ENCODE results near the gene ITGB1BP1. TPM values are rescaled to one million over a fixed set of nuclear protein-coding genes. Genes with fewer than 3 reads are reported as not detected.
A peak's percentile ranks its signal among the peaks of the same experiment; 100 is the strongest.

The ITGB1BP1 gene
- total and polyA plus RNA-seq, 2 of the 13 experiments (the other 11 are each of a cell fraction or from before 2014, with no cell fraction given) = 106 to 108 TPM

DNA sequence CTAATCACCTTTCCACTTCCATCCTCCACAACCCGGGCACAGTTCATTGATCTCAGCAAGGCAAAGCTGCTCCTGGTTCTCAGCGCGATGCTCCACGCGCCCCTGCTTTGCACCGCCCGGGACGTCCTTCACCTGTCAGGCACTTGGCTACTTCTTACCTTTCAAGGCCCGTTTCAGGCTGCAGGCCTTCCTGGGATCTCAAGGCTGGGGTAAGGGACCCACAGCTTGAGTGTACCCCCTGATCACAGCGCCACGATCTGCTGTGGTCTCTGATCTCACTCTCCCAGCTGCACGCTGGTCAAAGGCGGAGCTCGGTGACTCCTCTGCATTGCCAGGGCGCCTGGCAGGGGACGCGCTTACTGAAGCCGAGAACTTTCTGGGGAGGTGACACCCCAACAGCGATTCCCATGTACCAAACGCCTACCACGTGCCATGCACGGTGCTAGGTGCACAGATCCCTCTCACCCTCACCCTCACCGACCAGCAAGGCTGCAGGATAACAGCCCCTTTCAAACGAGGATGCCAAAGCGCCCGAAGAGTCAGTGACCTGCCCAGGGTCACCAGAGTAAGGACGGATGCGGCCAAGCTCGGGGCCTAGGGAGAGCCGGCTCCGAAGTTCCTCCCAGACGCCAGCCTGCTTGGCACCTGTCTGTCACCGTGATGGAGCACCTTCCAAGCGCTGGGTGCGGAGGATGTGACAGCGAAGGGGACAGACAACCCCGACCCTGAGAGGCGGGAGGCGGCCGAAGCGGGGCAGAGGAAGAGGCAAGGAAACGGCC is 818 bp downstream of the ITGB1BP1 start (continued):
- TF ChIP-seq BHLHE40 (IDR thresholded peaks at IDR 0.05; ENCODE audit: low read length) (no peak), RBM39 (IDR thresholded peaks at IDR 0.05; ENCODE audit: low read depth, low read length, poor library complexity, severe bottlenecking) (peak; percentile 4), ZSCAN25 (CRISPR knock-in tag; IDR thresholded peaks at IDR 0.05) (0 out of 2 replicates have a peak, but pooled peaks have one; percentile 18), ZIK1 (CRISPR knock-in tag; IDR thresholded peaks at IDR 0.05; ENCODE audit: borderline replicate concordance, low read depth) (no peak), DR1 (CRISPR knock-in tag; IDR thresholded peaks at IDR 0.05) (no peak), ZNF292 (CRISPR knock-in tag; IDR thresholded peaks at IDR 0.05; ENCODE audit: borderline replicate concordance, low read depth) (peak; percentile 75; the same call in 1 of the 2 replicates), ZNF629 (CRISPR knock-in tag; conservative IDR thresholded peaks at IDR 0.05) (no peak), NONO (IDR thresholded peaks at IDR 0.05) (no peak), NONO (CRISPR knock-in tag; conservative IDR thresholded peaks at IDR 0.05) (no peak; the same call in 1 of the 2 replicates), ZNF839 (CRISPR knock-in tag; IDR thresholded peaks at IDR 0.05; ENCODE audit: borderline replicate concordance) (no peak), DPF2 (CRISPR knock-in tag; IDR thresholded peaks at IDR 0.05; ENCODE audit: borderline replicate concordance, low read depth) (no peak; the same call in 1 of the 2 replicates), PHF5A (CRISPR knock-in tag; IDR thresholded peaks at IDR 0.05; ENCODE audit: low read depth, unreplicated experiment) (no peak), ZNF816 (CRISPR knock-in tag; IDR thresholded peaks at IDR 0.05; ENCODE audit: borderline replicate concordance) (no peak), KAT7 (CRISPR knock-in tag; IDR thresholded peaks at IDR 0.05; ENCODE audit: borderline replicate concordance) (no peak), RBFOX2 (IDR thresholded peaks at IDR 0.05; ENCODE audit: low read depth, low read length) (no peak), ZNF207 (IDR thresholded peaks at IDR 0.05; ENCODE audit: borderline replicate concordance) (no peak), PHF20 (CRISPR knock-in tag; IDR thresholded peaks at IDR 0.05) (no peak; the same call in 1 of the 2 replicates), ZNF775 (CRISPR knock-in tag; IDR thresholded peaks at IDR 0.05; ENCODE audit: borderline replicate concordance) (no peak), ZNF615 (CRISPR knock-in tag; IDR thresholded peaks at IDR 0.05; ENCODE audit: borderline replicate concordance) (no peak), MEF2D (CRISPR knock-in tag; IDR thresholded peaks at IDR 0.05) (peak; percentile 78), SP5 (CRISPR knock-in tag; IDR thresholded peaks at IDR 0.05; ENCODE audit: borderline replicate concordance, low read depth) (no peak)
- TF ChIP-seq, protein P1, sequence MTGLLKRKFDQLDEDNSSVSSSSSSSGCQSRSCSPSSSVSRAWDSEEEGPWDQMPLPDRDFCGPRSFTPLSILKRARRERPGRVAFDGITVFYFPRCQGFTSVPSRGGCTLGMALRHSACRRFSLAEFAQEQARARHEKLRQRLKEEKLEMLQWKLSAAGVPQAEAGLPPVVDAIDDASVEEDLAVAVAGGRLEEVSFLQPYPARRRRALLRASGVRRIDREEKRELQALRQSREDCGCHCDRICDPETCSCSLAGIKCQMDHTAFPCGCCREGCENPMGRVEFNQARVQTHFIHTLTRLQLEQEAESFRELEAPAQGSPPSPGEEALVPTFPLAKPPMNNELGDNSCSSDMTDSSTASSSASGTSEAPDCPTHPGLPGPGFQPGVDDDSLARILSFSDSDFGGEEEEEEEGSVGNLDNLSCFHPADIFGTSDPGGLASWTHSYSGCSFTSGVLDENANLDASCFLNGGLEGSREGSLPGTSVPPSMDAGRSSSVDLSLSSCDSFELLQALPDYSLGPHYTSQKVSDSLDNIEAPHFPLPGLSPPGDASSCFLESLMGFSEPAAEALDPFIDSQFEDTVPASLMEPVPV (CRISPR knock-in tag; IDR thresholded peaks at IDR 0.05) = peak; percentile 84
- TF ChIP-seq, protein P2, sequence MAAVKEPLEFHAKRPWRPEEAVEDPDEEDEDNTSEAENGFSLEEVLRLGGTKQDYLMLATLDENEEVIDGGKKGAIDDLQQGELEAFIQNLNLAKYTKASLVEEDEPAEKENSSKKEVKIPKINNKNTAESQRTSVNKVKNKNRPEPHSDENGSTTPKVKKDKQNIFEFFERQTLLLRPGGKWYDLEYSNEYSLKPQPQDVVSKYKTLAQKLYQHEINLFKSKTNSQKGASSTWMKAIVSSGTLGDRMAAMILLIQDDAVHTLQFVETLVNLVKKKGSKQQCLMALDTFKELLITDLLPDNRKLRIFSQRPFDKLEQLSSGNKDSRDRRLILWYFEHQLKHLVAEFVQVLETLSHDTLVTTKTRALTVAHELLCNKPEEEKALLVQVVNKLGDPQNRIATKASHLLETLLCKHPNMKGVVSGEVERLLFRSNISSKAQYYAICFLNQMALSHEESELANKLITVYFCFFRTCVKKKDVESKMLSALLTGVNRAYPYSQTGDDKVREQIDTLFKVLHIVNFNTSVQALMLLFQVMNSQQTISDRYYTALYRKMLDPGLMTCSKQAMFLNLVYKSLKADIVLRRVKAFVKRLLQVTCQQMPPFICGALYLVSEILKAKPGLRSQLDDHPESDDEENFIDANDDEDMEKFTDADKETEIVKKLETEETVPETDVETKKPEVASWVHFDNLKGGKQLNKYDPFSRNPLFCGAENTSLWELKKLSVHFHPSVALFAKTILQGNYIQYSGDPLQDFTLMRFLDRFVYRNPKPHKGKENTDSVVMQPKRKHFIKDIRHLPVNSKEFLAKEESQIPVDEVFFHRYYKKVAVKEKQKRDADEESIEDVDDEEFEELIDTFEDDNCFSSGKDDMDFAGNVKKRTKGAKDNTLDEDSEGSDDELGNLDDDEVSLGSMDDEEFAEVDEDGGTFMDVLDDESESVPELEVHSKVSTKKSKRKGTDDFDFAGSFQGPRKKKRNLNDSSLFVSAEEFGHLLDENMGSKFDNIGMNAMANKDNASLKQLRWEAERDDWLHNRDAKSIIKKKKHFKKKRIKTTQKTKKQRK (IDR thresholded peaks at IDR 0.05; ENCODE audit: low read length) = no peak
- TF ChIP-seq, protein P3, sequence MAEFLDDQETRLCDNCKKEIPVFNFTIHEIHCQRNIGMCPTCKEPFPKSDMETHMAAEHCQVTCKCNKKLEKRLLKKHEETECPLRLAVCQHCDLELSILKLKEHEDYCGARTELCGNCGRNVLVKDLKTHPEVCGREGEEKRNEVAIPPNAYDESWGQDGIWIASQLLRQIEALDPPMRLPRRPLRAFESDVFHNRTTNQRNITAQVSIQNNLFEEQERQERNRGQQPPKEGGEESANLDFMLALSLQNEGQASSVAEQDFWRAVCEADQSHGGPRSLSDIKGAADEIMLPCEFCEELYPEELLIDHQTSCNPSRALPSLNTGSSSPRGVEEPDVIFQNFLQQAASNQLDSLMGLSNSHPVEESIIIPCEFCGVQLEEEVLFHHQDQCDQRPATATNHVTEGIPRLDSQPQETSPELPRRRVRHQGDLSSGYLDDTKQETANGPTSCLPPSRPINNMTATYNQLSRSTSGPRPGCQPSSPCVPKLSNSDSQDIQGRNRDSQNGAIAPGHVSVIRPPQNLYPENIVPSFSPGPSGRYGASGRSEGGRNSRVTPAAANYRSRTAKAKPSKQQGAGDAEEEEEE (CRISPR knock-in tag; IDR thresholded peaks at IDR 0.05; ENCODE audit: borderline replicate concordance) = no peak

Data from HepG2 (cell line).